ENCODE results near the gene MED1. TPM values are rescaled to one million over a fixed set of nuclear protein-coding genes. Genes with fewer than 3 reads are reported as not detected.
"Not testable (repeated sequence)": the region's sequence is repeated elsewhere in the genome, so short reads cannot be mapped to it uniquely, and the experiment has no call there.

The MED1 gene
- total RNA-seq, 1 donor from 2014 or later: 39.9 TPM

GRCh38 chr17:39483506-39483905, 32.4 kb upstream of the MED1 start:
- TF ChIP-seq CTCF (IDR thresholded peaks at IDR 0.05; ENCODE audit: insufficient read depth, low read length, poor library complexity, severe bottlenecking): no peak
- H3K36me3 ChIP-seq (ENCODE audit: control insufficient read depth, insufficient read depth, low read length): no peaks in the 10 kb centered on the region
- no peak overlapping the region for H3K4me3 ChIP-seq (ENCODE audit: low read depth, low read length)
- no peak for DNase-seq (ENCODE audit: low read depth)
- no peaks in the 10 kb centered on the region for H3K27me3 ChIP-seq (ENCODE audit: control insufficient read depth, insufficient read depth, low read length)

- not testable (repeated sequence) for H3K4me3 ChIP-seq (ENCODE audit: low read depth, low read length); H3K36me3 ChIP-seq (ENCODE audit: control insufficient read depth, insufficient read depth, low read length); DNase-seq (ENCODE audit: low read depth); H3K27me3 ChIP-seq (ENCODE audit: control insufficient read depth, insufficient read depth, low read length)
Measured at GRCh38 chr17:39479631-39480030, 28.6 kb upstream of the MED1 start.

DNA sequence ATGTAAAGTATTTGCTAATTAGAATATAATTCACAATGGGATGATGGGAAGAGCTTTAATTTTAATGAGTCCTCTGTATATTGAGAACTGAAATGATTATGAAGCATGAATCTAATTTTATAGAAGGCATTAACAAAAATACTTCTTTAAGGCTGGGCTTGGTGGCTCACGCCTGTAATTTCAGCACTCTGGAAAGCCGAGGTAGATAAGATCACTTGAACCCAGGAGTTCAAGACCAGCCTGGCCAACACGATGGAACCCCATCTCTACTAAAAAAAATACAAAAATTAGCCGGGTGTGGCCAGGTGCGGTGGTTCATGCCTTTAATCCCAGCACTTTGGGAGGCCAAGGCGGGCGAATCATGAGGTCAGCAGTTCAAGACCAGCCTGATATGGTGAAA, 22.2 kb upstream of the MED1 start:
- Histone ChIP-seq H3K4me3 (ENCODE audit: low read depth, low read length) (no peak overlapping the region), H3K27me3 (ENCODE audit: control insufficient read depth, insufficient read depth, low read length) (no peaks in the 10 kb centered on the region), H3K36me3 (ENCODE audit: control insufficient read depth, insufficient read depth, low read length) (peaks cover 3% of the 10 kb centered on the region)
- no peak for TF ChIP-seq CTCF (IDR thresholded peaks at IDR 0.05; ENCODE audit: insufficient read depth, low read length, poor library complexity, severe bottlenecking)
- DNase-seq (ENCODE audit: low read depth): no peak

DNA sequence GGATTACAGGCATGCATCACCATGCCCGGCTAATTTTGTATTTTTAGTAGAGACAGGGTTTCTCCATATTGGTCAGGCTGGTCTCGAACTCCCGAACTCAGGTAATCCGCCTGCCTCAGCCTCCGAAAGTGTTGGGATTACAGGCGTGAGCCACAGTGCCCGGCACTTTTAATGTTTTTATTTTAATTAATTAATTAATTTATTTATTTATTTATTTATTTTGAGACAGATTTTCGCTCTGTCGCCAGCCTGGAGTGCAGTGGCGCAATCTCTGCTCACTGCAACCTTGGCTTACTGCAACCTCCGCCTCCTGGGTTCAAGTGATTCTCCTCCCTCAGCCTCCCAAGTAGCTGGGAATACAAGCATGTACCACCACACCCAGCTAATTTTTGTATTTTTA, 17.5 kb upstream of the MED1 start:
- DNase-seq (ENCODE audit: low read depth); H3K4me3 ChIP-seq (ENCODE audit: low read depth, low read length); H3K36me3 ChIP-seq (ENCODE audit: control insufficient read depth, insufficient read depth, low read length); H3K27me3 ChIP-seq (ENCODE audit: control insufficient read depth, insufficient read depth, low read length): not testable (repeated sequence)

DNA sequence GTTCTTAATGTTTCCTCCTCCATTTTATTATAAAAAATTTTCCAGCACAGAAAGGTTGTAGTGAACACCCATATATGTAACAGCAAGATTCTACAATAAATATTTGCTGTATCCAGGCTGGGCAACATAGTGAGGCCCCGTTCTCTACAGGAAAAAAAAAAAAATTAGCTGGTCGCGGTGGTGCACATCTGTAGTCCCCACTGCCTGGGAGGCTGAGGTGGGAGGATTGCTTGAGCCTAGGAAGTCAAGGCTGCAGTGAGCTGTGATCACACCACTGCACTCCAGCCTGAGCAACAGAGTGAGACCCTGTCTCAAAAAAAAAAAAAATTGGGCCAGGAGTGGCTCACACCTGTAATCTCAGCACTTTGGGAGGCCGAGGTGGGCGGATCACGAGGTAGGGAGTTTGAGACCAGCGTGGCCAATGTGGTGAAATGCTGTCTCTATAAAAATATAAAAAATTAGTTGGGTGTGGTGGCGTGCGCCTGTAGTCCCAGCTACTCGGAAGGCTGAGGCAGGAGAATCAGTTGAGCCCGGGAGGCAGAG, 13.6 kb upstream of the MED1 start:
- not testable (repeated sequence) for DNase-seq (ENCODE audit: low read depth); H3K36me3 ChIP-seq (ENCODE audit: control insufficient read depth, insufficient read depth, low read length); H3K27me3 ChIP-seq (ENCODE audit: control insufficient read depth, insufficient read depth, low read length)
- peak overlapping the region; percentile 88 for H3K4me3 ChIP-seq (ENCODE audit: low read depth, low read length)

DNA sequence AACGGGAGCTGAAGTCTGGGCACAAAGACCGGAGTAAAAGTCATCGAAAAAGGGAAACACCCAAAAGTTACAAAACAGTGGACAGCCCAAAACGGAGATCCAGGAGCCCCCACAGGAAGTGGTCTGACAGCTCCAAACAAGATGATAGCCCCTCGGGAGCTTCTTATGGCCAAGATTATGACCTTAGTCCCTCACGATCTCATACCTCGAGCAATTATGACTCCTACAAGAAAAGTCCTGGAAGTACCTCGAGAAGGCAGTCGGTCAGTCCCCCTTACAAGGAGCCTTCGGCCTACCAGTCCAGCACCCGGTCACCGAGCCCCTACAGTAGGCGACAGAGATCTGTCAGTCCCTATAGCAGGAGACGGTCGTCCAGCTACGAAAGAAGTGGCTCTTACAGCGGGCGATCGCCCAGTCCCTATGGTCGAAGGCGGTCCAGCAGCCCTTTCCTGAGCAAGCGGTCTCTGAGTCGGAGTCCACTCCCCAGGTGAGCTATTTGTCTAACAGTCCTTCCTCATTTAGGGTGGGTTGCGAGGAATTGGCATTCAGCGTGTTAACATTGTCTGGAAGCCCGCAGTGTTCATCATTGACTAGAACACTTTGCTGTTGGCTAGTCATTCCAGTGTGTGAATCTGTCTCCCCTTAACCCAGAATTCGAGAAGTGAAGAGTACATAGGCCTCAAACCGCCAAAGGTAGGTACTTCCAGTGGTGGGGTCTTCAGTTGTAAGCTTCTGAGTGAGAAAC, 11.7 kb upstream of the MED1 start:
- no peaks in the 10 kb centered on the region for H3K36me3 ChIP-seq (ENCODE audit: control insufficient read depth, insufficient read depth, low read length)
- H3K4me3 ChIP-seq (ENCODE audit: low read depth, low read length): peak overlapping the region; percentile 88
- H3K27me3 ChIP-seq (ENCODE audit: control insufficient read depth, insufficient read depth, low read length): no peaks in the 10 kb centered on the region
- no peak for TF ChIP-seq CTCF (IDR thresholded peaks at IDR 0.05; ENCODE audit: insufficient read depth, low read length, poor library complexity, severe bottlenecking)
- no peak for DNase-seq (ENCODE audit: low read depth)

DNA sequence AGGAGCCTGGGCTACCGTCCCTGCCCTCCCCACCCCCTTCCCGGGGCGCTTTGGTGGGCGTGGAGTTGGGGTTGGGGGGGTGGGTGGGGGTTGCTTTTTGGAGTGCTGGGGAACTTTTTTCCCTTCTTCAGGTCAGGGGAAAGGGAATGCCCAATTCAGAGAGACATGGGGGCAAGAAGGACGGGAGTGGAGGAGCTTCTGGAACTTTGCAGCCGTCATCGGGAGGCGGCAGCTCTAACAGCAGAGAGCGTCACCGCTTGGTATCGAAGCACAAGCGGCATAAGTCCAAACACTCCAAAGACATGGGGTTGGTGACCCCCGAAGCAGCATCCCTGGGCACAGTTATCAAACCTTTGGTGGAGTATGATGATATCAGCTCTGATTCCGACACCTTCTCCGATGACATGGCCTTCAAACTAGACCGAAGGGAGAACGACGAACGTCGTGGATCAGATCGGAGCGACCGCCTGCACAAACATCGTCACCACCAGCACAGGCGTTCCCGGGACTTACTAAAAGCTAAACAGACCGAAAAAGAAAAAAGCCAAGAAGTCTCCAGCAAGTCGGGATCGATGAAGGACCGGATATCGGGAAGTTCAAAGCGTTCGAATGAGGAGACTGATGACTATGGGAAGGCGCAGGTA, 11.0 kb upstream of the MED1 start:
- Histone ChIP-seq H3K36me3 (ENCODE audit: control insufficient read depth, insufficient read depth, low read length) (no peaks in the 10 kb centered on the region), H3K4me3 (ENCODE audit: low read depth, low read length) (peak overlapping the region; percentile 88), H3K27me3 (ENCODE audit: control insufficient read depth, insufficient read depth, low read length) (no peaks in the 10 kb centered on the region)
- DNase-seq (ENCODE audit: low read depth): no peak
- no peak for TF ChIP-seq CTCF (IDR thresholded peaks at IDR 0.05; ENCODE audit: insufficient read depth, low read length, poor library complexity, severe bottlenecking)
